MCF 10A (cell line): ENCODE data around the gene CCR3. TPM values are rescaled to one million over a fixed set of nuclear protein-coding genes. Genes with fewer than 3 reads are reported as not detected.

ENCODE experiments used
- BruUV-seq: library from RNA; stranded (reverse); fragments of 400-500 nt; replicated peaks from 2 replicates; lab custom pipeline; 2021; lab: Mats Ljungman, UMichigan
- CTCF ChIA-PET: fragments of 300-600 bp; sonication (Branson Sonifier 250); formaldehyde crosslinking; extraction: SDS; loops from one replicate; lab custom pipeline; 2021; ENCODE audit warnings: antibody characterized with exemption, inconsistent platforms; lab: Yijun Ruan, JAX
- POLR2A ChIA-PET: fragments of 300-600, 350-650 bp; sonication (Branson Sonifier 250); formaldehyde crosslinking; extraction: SDS; loops from one replicate; lab custom pipeline; 2020; ENCODE audit warnings: antibody characterized with exemption, inconsistent platforms; lab: Yijun Ruan, JAX
- DNase-seq: peaks from one replicate; pipeline ENCODE4 v3.0.0-alpha.2; 2018; ENCODE audit not compliant: unreplicated experiment
- H3K27ac Mint-ChIP-seq: one replicate; pipeline ENCODE4 v1.8.0; 2022; ENCODE audit warnings: mild to moderate bottlenecking, low read depth, mixed read lengths; ENCODE audit not compliant: unreplicated experiment
- H3K27me3 Mint-ChIP-seq: one replicate; pipeline ENCODE4 v1.8.0; 2022; ENCODE audit warnings: mixed read lengths; ENCODE audit not compliant: insufficient read depth, unreplicated experiment
- H3K36me3 Mint-ChIP-seq: one replicate; pipeline ENCODE4 v1.8.0; 2022; ENCODE audit warnings: mild to moderate bottlenecking, moderate library complexity, mixed read lengths; ENCODE audit not compliant: insufficient read depth, unreplicated experiment
- H3K4me1 Mint-ChIP-seq: one replicate; pipeline ENCODE4 v1.8.0; 2022; ENCODE audit warnings: mixed read lengths; ENCODE audit not compliant: insufficient read depth, unreplicated experiment
- H3K4me3 Mint-ChIP-seq: one replicate; pipeline ENCODE4 v1.8.0; 2022; ENCODE audit warnings: mild to moderate bottlenecking, moderate library complexity, mixed read lengths; ENCODE audit not compliant: unreplicated experiment
- H3K9me3 Mint-ChIP-seq: one replicate; pipeline ENCODE4 v1.8.0; 2022; ENCODE audit warnings: mixed read lengths; ENCODE audit not compliant: unreplicated experiment
- intact Hi-C: fragments of 100-400 bp; cut with micrococcal nuclease; formaldehyde crosslinking; loops from 2 replicates; pipeline ENCODE4 v1.14.1; 2022
- total RNA-seq: library from RNA; stranded (reverse); gene quantifications from 2 replicates; pipeline ENCODE4 v1.2.3, GENCODE V29; 2022
- TF ChIP-seq, protein P1 (sequence below): fragments of 200-600 bp; IDR thresholded peaks from one replicate; pipeline ENCODE4 v1.8.0; 2022; ENCODE audit warnings: antibody characterized with exemption, mild to moderate bottlenecking; ENCODE audit not compliant: unreplicated experiment

The CCR3 gene
- total RNA-seq, 1 experiment from 2014 or later, result not detected

GRCh38 chr3:46285931-46286619 lies 43.8 kb downstream of the CCR3 start:
- DNase-seq, result no peak
- intact Hi-C loops, result no loop called here
- H3K27me3 Mint-ChIP-seq, result no peaks in the 10 kb centered on the region
- no peak overlapping the region for H3K27ac Mint-ChIP-seq
- no peak overlapping the region for H3K4me3 Mint-ChIP-seq
- H3K36me3 Mint-ChIP-seq, result no peaks in the 10 kb centered on the region
- ChIA-PET CTCF (interaction anchor here (0.7 to 1.0 kb wide), 2 partner anchors 43 to 81 kb away, joined by 3 to 5 read pairs; no protein-coding TSS in a partner anchor), POLR2A (no interaction called here)
- H3K9me3 Mint-ChIP-seq, result no peaks in the 10 kb centered on the region
- BruUV-seq, result no TSS peak
- no peaks in the 10 kb centered on the region for H3K4me1 Mint-ChIP-seq
- TF ChIP-seq, protein P1, sequence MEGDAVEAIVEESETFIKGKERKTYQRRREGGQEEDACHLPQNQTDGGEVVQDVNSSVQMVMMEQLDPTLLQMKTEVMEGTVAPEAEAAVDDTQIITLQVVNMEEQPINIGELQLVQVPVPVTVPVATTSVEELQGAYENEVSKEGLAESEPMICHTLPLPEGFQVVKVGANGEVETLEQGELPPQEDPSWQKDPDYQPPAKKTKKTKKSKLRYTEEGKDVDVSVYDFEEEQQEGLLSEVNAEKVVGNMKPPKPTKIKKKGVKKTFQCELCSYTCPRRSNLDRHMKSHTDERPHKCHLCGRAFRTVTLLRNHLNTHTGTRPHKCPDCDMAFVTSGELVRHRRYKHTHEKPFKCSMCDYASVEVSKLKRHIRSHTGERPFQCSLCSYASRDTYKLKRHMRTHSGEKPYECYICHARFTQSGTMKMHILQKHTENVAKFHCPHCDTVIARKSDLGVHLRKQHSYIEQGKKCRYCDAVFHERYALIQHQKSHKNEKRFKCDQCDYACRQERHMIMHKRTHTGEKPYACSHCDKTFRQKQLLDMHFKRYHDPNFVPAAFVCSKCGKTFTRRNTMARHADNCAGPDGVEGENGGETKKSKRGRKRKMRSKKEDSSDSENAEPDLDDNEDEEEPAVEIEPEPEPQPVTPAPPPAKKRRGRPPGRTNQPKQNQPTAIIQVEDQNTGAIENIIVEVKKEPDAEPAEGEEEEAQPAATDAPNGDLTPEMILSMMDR, result no peak

- TF ChIP-seq, protein P1, result no peak
- no TSS peak for BruUV-seq
- no peaks in the 10 kb centered on the region for H3K27me3 Mint-ChIP-seq
- no peak overlapping the region for H3K27ac Mint-ChIP-seq
- ChIA-PET CTCF (no interaction called here), POLR2A (interaction anchor here (1.6 kb wide), 1 partner anchor 14 kb away, joined by 3 read pairs; no protein-coding TSS in a partner anchor)
- H3K36me3 Mint-ChIP-seq, result no peaks in the 10 kb centered on the region
- no peaks in the 10 kb centered on the region for H3K9me3 Mint-ChIP-seq
- intact Hi-C loops, result no loop called here
- no peak overlapping the region for H3K4me3 Mint-ChIP-seq
- DNase-seq, result no peak
- H3K4me1 Mint-ChIP-seq, result no peaks in the 10 kb centered on the region
These were observed 44.8 kb downstream of the CCR3 start for GRCh38 chr3:46286947-46287565.

GRCh38 chr3:46289551-46289950 lies 47.3 kb downstream of the CCR3 start:
- intact Hi-C loops, result no loop called here
- Mint-ChIP-seq H3K27ac (no peak overlapping the region), H3K36me3 (no peaks in the 10 kb centered on the region), H3K4me1 (no peaks in the 10 kb centered on the region), H3K9me3 (no peaks in the 10 kb centered on the region), H3K27me3 (no peaks in the 10 kb centered on the region), H3K4me3 (no peak overlapping the region)
- no TSS peak for BruUV-seq
- CTCF ChIA-PET, result no interaction called here
- POLR2A ChIA-PET, result interaction anchor here (1.5 kb wide), 1 partner anchor 9 kb away, joined by 3 read pairs; no protein-coding TSS in a partner anchor
- no peak for DNase-seq
- TF ChIP-seq, protein P1, result no peak

DNA sequence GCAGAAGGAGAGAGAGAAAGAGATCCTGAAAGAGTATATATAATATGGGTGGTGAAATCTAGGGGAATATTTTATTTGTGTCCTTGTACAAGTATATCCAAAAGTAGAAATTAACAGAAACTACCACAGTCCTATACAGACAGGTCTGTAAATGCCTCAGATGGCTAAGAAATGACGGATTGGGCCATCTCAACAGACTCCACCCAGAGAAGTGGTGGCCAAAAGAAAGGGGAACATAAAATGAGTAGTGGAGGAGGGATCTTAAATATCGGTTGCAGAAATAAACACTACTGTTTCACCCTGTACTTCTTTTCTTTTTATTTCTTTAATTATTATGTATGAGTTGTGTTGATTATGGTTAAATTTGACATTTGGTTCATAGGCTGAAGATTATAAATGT lies 47.7 kb downstream of the CCR3 start:
- Mint-ChIP-seq H3K4me3 (no peak overlapping the region), H3K4me1 (no peaks in the 10 kb centered on the region), H3K27me3 (no peaks in the 10 kb centered on the region), H3K9me3 (no peaks in the 10 kb centered on the region), H3K36me3 (no peaks in the 10 kb centered on the region), H3K27ac (no peak overlapping the region)
- POLR2A ChIA-PET, result no interaction called here
- BruUV-seq, result no TSS peak
- TF ChIP-seq, protein P1, result no peak
- DNase-seq, result no peak
- intact Hi-C loops, result loop anchor here (5.0 kb wide), 1 partner anchor 82 kb away; the partner anchor contains the start of gene CCR5
- CTCF ChIA-PET, result no interaction called here
